Right forelimb (tissue), 1 donor: ENCODE results near the gene EDN3.

Experiments
- DNase-seq: peaks from one replicate; pipeline ENCODE4 v3.0.0-alpha.2; 2018

Gene EDN3

DNA sequence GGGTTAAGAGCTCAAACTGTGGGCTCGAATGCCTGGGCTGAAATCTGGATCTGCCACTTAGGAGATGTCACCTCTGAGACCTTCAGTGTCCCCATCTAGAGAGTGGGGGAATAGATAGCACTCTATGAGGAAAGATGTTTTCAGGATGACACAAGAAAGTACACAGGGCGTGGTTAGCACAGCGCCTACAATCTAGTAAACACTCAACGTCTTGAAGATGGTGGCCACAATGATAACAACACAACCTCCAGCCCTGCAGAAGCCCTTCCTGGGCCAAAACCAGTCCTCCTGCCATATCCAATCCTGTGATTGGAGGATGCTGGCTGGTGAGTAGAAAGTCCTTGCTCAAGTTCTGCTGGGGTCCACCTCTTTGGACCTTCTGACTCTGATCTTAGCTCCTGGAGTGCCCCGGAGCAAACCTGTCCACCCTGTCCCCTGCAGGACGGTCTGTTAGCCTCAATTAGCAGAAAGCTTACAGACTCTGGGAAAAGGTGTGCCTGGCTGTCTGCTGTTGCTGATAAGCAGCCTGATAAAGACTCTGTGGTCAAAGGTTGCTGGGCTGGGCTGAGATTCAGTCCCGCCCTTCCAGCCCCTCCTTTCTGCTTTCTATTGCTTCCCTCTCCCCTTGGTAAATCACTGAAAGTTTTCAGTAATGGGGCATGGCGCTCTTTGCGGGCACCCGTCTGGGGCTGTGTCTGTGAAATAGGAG, 8.2 kb downstream of the EDN3 start:
- DNase-seq: no peak

DNA sequence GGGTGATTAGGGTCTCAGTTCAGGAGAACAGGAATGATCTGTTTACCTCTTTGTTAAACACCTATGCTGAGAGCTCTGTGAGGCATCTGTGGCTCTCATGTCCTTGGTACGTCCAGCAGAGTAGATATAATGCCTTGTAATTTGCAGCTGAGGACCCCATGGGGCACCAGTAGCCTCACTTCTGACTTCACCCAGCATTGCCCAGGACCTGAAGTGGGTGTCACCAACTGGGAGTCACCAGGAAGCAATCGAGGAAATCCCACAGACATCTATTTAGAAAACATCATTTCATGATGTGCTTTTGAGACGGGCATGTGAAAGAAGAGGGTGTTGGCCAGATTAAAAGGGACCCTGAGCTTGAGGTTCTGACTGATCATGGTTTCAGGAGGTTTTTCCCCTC, 8.8 kb downstream of the EDN3 start:
- DNase-seq: no peak

DNA sequence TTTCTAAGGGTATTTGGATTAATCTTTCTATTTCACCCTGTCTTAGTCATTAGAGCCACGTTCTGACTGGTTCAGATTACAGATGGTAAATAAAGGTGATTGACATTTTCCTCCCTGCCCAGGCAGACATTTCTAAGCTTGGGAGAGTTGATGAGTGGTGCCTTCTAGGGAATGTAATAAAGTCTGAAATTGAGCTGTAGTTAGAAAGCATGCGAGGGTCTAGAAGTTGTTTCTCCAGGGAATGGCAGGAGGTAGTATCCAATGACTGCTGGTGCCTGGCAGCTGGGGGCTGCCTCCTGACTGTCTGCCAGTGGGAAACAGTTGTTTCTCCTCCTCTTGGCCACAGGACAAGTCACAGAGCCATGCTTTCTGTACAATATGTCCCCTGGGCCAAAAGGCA, 14.6 kb downstream of the EDN3 start:
- peak; percentile 62 for DNase-seq

DNA sequence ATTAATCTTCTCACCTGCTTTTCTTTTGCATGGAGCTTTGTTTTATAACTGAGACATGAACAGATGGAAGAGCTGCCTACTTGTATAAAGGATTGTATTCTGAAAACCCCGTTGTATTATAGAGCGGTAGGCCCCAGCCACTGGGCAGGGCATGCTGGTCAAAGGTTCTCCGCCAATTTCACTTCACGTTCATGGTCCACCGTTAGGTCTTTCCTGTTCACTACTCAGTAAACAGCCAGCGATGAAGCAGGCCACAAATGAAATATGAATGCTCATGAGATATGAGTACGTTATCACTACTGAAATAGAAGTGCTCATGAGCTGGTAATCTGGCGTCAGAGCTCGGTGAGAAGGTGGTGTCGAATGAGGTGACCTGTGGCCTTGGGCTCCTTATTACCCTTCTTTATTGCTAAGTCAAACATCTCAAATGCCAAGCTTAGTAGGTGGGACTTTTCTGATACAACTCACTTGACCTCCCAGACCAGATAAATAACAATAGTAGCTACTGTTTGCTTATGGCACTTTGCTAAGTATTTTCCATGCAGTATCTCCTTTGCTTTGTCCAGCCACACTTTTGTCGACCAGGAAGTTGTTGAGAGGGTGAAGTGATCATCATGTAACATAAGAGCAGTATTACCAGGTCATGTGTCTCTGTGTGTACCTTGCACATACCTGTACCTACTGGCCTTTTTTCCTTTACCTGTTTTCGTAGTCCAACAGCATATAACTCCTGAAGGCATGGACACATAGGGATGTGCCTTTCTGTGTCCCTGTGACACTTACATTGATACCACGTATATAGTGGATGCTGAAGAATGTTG, 16.7 kb downstream of the EDN3 start:
- no peak for DNase-seq

DNA sequence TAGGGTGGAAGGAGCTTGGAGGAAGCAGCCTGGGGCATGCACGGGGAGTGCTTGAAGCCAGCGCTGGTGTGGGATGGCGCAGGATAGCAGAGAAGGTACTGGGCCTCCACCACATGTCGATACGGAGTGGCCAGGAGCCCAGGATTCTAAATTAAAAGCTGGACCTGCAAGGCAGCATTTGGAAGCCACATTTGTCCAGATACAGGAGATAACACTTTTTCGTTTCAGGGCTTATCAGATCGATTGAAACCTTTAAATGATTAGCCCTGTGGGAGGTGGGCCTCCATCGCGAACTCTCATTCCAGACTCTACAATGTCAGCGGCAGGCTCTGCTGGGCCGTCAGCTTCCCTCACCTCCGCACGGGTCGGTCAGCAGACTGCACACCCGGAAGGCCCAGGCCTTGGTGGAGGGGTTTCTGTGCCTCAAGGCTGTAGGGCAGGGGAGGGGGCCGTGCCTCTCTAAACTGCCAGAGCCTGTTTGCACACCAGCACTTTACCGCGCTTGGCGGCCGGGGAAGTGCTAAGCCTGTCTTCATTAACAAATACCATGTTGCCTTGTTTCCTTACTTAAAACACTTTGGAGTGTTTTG, 17.9 kb downstream of the EDN3 start:
- no peak for DNase-seq

DNA sequence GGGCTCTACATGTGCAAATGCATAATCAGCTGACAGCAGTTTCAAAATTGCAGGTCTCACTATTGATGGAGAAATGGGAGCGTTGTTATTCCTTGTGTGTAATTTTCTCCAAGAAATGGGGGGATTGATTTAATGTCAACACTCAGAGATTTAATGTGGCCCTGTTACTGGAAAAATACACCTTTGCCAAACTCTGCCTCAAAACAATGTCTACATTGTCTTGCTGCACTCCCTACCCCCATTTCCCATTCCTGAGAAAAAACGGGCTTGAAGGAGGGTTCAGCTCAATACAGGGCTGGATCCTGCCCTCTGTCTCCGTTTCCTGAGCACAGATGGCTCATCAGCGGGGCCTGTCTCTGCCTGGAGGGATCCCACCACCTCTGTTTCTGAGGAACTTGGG, 18.4 kb downstream of the EDN3 start:
- no peak for DNase-seq

DNA sequence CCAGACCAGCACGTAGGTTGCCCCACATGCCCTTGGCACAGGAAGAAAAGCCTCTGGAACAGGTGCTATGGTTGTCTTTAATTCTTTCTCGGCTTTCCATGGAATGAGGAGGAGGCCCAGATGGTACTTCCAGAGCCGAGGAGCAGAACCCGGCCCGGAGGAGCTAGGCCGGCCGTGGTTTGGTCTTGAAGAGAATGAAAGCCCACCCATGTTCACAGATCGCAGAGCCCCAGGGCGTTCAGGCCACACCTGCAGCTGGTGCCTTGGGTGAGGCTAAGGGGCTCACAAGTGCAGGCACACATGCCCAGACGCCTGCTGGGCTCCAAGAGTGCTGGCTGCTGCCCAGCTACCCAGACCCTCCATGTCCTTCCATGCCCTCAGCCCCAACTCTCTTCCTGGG, 20.0 kb downstream of the EDN3 start:
- DNase-seq: no peak

DNA sequence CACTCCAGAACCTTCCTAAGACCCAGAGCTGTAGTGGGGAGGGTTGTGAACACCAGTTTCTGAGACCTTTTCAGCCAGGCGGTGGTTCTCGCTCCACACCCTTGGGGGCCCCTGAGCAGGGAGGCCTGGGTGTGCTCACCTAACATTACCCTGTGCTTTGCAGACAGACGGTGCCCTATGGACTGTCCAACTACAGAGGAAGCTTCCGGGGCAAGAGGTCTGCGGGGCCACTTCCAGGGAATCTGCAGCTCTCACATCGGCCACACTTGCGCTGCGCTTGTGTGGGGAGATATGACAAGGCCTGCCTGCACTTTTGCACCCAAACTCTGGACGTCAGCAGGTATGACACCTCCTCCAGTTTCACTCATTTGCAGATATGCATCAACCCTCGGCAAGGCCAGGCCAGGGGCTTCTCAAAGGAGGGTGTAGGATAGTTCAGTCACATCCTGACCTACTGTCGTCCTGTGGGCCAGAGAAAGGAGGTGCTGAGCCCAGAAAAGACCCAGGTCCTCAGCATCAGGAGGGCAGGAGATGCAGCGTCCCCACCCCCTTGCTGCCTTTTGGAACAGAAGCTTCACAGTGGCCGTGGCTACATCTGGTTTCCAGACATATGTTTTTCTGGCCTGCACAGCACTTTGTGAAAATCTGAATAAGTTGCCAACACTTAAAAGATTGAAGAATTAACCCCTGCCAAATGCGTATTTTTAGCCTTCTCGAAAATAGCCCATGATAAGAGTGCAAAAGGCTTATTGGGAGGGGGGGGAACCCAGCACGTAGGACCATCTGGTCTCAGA, 20.6 kb downstream of the EDN3 start:
- no peak for DNase-seq

DNA sequence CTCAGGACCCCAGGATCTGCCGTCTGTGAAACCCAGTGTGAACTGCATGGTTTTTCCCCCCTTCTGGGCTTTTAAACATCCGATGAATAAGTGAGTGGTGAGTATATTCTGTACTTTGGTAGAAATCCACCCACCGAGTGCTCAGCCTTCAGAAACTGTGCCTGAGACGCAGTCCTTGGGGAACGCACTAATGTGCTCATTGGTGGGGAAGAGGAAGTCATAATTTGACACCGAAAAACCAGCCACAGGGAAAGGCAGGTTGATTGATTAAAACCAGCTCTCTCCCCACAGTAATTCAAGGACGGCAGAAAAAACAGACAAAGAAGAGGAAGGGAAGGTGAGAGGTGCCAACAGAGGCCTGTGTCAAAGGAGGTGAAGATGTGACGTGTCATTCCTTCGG, 21.7 kb downstream of the EDN3 start:
- no peak for DNase-seq

DNA sequence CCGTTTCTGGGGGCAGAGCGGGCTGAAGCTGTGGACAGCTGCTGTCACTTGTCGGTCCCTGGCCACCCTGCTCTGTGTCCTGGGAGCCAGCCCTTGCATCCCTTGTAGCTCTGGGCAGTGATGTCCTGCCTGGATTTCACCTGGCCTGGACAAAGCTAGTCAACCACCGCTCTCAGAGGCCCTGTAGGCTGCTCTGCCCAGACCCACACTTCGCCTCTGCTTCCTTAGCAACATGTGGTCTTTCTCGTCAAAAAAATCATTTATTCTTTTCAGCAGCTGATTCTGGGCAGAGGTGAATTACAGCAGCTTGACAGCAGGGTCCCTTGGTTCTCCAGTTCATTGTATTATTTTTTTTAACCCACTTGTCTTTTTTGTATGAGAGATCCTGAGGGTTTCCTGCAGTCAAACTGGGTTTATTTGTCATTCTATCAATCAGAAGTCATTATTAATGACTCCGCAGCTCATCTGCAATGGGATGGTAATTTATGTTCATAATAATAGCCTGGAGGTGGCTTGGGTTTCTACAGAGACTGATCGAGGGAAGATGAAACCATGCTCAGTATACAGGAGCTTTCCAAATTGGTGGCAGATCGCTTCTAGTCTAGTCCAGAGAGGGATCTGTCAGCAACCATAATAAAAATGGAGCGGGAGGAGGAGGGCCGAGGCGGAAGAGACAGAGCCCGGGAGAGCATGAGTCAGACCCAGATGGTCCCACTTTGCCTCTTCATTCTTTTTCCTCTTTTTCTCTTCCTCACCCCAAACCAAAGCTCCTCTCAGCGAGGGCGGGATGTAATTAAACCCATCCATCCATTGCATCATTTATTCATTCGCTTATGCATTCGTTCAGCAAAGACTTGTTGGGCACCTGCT, 22.4 kb downstream of the EDN3 start:
- DNase-seq: no peak

DNA sequence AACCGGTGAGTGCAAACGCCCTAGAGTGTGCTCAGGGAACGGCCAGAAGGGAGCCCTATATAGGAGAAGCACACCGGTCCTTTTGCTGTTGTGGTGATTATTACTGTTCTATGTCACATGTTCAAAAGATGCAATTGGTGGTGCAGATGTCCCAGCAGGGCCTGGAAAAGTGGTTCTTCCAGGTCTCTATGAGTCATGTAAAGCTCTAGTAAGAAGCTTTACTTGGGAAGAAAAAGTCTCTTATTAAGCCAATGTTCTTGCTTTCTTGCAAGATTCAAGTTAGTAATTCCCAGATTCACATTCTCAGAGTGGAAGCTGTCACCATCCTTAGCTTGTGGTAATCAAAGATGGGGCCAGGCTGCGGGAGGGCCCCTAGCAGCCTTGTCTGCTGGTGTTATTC, 23.3 kb downstream of the EDN3 start:
- no peak for DNase-seq

DNA sequence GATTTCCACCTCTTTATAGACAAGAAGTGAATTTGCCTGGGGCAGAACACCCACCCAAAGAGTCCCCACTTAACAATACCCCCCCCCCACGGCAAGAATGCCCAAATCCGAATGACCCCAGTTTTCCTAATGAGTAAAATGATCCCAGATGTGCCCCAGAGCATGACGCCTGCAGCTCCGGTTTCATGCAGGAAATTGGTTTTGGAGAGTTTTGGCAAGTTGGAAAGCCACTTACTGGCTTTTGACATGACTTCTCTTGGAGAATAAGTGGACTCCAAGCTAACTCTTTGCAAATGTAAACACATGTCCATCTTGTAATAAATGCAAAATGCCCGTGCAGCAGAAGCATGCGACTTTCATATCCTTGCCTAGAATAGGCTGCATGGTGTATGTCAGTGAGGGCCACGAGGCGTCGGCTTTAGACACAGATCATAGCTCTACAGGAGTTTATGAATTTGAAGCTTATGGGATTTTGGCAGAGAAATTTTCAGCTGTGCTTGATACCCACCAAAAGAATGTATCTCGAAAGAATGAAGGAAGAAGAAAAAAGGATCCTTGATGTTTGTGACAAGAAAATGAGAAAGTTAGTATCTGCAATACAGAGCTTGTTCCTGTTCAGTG, 24.2 kb downstream of the EDN3 start:
- no peak for DNase-seq

DNA sequence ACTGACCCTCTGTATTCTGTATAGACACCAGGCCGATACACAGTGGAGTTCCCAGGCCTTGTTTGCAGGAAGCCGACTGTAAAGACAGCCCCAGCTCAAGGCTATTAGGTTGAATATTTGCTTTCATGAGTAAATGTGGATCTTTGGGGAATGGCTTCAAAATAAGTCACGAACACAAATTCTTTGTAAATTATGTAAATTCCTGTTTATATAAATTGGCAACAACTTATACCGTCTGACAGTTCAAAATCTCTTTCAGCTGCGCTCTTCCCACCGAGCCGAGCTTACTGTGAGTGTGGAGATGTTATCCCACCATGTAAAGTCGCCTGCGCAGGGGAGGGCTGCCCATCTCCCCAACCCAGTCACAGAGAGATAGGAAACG, 24.7 kb downstream of the EDN3 start:
- DNase-seq: no peak

DNA sequence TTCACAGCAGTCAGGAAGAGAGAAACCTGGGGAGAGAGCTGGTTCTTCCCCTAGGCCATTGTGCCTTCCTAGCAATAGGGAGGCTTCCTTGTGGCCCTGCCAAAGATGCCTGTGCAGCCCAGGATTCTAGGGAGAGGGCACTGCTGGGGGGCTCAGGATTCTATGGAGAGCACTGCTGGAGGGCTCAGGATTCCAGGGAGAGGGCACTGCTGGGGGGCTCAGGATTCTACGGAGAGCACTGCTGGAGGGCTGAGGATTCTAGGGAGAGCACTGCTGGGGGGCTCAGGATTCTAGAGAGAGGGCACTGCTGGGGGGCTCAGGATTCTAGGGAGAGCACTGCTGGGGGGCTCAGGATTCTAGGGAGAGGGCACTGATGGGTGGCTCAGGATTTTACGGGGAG, 25.8 kb downstream of the EDN3 start:
- DNase-seq: no peak

DNA sequence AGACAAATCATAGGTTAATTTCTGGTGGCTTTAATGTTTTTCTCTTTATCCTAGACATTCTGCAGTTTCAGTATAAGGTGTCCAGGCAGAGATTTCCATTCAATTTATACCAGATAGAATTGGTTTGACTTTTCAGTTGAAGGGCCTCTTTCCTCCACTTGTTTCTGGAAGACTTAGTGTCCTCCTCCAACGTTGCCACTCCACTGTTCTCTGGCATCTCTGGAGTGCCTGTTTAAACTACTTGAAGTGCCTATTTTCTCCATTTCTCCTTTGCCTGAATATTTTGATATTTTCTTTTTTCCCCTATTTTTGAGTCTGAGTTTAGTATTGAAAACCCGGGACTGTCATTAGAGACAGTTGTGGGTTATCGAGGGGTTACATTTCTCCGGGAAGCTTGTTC, 27.7 kb downstream of the EDN3 start:
- no peak for DNase-seq

DNA sequence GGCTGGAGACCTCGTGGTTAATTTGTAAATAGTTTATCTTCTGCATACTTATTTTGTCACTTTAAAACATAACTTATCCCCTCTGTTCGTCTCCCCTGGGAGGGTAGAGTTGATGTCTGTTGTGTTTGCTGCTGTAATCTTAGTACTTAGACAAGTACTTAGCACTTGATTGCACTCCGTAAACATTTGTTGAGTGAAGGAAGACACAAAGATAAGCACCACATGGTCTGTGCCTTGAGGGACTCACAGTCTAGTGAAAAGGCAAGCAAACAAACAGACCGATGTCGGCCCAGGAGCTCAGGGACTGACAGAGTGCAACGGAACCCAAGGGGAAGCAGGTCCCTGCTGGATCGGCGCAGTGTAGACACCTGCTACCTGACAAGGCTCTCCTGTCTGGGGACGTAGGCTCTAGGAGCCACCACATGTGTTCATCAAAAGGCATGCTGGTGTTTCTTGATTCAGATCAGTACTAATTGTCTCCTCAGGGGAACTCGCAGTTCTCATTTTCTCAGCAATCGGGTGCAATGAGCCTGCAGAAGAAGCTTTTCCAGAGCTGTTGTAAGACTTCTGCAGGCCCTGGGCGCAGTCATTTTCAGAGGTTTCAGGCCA, 31.4 kb downstream of the EDN3 start:
- DNase-seq: no peak

DNA sequence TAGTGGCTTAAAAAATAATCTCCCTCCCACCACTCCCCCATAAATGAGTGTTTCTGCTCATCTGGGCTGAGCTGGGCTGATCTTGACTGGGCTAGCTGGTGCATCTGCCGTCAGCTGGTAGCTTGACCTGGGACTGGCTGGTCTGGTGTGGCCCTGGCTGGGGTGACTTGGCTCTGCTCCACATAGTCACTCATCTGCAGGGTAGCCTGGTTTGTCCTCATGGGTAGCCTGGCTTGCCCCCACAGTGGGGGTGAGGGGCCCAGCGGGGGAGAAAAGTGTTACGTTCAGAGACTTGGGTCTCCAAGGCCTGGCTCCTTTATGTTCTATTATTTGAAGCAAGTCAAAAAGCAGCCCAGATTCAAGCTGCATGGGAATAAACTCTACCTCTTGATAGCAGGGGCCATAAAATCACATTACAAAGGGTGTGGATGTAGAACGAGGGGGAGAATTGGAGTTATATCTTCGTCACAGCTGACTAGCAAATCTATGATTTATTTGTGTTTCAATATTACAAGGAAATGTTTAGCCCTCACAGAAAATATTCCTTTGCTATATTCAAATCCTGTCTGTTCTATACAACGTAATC, 32.9 kb downstream of the EDN3 start:
- DNase-seq: no peak

DNA sequence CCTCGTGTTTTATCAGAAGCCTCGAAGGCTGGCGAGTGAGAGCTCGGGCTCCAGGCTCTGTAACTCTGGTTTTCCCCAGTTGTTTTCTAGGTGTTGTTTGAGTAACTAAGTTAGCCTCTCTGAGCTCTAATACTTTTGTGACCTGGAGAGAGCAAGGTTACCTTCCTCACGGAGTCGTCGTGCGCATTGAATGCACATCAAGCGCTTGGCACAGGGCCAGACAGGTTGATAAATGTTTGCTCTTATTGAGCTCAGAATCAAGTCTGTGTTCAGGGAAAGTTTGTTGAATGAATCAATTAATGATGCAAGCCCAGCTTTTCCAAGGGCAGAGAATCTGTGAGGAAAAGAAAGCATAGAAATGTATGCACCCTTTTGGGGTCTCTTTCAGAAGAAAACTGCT, 33.5 kb downstream of the EDN3 start:
- no peak for DNase-seq

DNA sequence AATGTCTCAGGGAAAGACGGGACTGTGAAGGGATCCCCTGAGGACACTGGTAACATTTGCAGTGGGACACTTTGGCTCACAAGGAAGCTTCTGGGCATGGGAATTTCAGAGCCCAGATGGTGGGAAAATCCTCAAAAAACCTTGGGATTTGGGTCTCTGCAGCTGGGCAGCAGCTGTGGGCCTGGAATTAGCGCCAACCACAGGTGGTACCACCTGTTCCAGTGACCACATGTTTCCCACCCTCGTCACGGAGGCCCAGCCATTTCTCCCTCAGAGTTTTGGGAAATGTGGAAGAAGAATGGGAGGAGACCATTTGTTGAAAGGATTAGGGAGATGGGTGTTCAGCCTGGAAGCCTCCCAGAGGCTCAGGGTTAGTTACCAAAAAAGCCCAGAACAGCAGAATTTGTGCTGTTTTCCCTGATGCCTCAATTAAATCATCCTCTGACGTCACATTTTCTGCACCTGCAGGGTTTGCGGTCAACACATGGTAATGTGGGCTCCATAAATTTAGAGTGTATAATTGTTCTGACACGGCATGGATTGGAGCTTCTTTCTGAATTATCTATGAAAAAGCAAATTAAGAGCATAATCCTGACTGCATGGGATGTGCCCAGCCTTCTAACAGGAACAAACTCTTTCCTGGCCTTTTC, 34.4 kb downstream of the EDN3 start:
- DNase-seq: peak; percentile 75

DNA sequence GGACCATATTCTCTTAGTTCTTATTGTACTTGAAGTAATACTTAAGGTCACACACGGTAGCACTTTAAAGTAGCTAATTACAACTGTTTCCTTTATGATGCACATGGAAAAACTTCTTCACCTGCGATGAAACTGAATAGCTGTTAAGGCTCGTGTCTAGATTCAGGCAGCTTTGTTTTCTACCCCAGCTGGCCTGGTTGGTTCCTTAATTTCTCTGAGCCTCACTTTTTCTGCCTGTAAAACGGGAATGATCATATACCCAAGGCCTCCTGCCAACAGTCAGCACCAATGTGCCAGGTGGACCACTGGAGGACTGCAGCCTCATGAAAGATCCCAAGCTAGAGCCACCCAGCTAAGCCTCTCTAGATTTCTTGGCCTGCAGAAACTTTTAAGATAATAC, 35.0 kb downstream of the EDN3 start:
- no peak for DNase-seq

DNA sequence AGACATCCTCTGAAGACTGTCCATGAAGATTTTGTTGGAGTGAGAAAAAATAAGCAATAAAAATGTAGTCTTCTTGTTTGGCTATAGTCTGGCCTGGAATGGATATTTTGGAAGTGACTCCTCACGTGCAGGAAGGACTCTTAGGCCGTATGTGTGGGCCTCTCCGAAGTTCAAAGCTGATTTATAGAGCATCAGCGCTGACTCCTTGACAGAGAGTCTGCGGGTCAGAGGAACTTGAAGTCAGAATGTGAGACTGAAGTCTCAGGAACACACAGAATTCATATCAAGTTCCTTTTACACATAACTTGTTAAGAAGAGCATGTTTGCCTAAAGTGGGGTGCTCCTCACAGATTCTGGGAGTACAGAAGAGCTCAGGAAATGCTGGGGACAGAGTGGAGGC, 36.1 kb downstream of the EDN3 start:
- DNase-seq: no peak
